HepG2 (cell line): Measurements from ENCODE around the gene CTDSP1. TPM values are rescaled to one million over a fixed set of nuclear protein-coding genes. Genes with fewer than 3 reads are reported as not detected.

Source experiments
- ATAD3A ChIP-seq: sonication (generic); formaldehyde crosslinking; IDR thresholded peaks from 2 replicates; pipeline ENCODE4 v1.4.0; 2020; ENCODE audit warnings: missing genetic modification reagents
- ATM ChIP-seq: fragments of 450-650 bp; IDR thresholded peaks from 2 replicates; pipeline ENCODE4 v1.7.1; 2017; ENCODE audit warnings: mild to moderate bottlenecking, borderline replicate concordance
- CAMTA2 ChIP-seq: sonication (generic); formaldehyde crosslinking; IDR thresholded peaks from 2 replicates; pipeline ENCODE4 v1.4.0; 2020; ENCODE audit warnings: mild to moderate bottlenecking, missing genetic modification reagents, borderline replicate concordance
- ETV6 ChIP-seq: sonication (generic); formaldehyde crosslinking; conservative IDR thresholded peaks from 2 replicates; pipeline ENCODE4 v1.4.0; 2020; ENCODE audit warnings: missing genetic modification reagents
- FOSL2 ChIP-seq: sonication (generic); formaldehyde crosslinking; IDR thresholded peaks from 2 replicates; pipeline ENCODE4 v1.4.0; 2020; ENCODE audit warnings: missing genetic modification reagents
- PATZ1 ChIP-seq: sonication (generic); formaldehyde crosslinking; IDR thresholded peaks from 2 replicates; pipeline ENCODE4 v1.4.0; 2020; ENCODE audit warnings: missing genetic modification reagents
- TBX3 ChIP-seq: fragments of 450-650 bp; IDR thresholded peaks from 2 replicates; pipeline ENCODE4 v1.6.1; 2017; ENCODE audit warnings: antibody characterized with exemption, mild to moderate bottlenecking, inconsistent platforms, borderline replicate concordance
- ZBTB25 ChIP-seq: IDR thresholded peaks from 2 replicates; pipeline ENCODE4 v1.6.1; 2018; ENCODE audit warnings: missing genetic modification reagents
- ZNF207 ChIP-seq: fragments of 450-650 bp; IDR thresholded peaks from 2 replicates; pipeline ENCODE4 v1.6.1; 2016; ENCODE audit warnings: antibody characterized with exemption, borderline replicate concordance
- ZNF607 ChIP-seq: sonication (generic); formaldehyde crosslinking; IDR thresholded peaks from 2 replicates; pipeline ENCODE4 v1.5.1; 2020; ENCODE audit warnings: missing genetic modification reagents, mild to moderate bottlenecking, borderline replicate concordance
- ZNF75D ChIP-seq: sonication (generic); formaldehyde crosslinking; IDR thresholded peaks from 2 replicates; pipeline ENCODE4 v1.8.1; 2023; ENCODE audit warnings: missing genetic modification reagents, mild to moderate bottlenecking, borderline replicate concordance
- polyA plus RNA-seq, 8 experiments: library from polyadenylated mRNA; depleted of rRNA in 3 of 8; stranded (reverse) in 7 of 8; unstranded in 1 of 8; fragments of >200 nt; fragmentation: Illumina TruSeq in 4 of 8; extraction: Trizol in 4 of 8; gene quantifications; 2 replicates each; pipeline versions ENCODE4 v1.2.1 to v1.2.3, GENCODE V29; 2011 to 2016; ENCODE audit warnings: low read depth in 4 of 8, missing spikeins in 1 of 8, mixed read lengths in 1 of 8; ENCODE audit not compliant: insufficient read depth in 1 of 8
- total RNA-seq, 5 experiments: library from RNA; depleted of rRNA; stranded (reverse); fragments of >200 nt; fragmentation: Illumina TruSeq; extraction: Trizol; gene quantifications; 2 replicates each; pipeline ENCODE4 v1.2.3, GENCODE V29; 2016; ENCODE audit warnings: low read depth in 1 of 5

The CTDSP1 gene
- total and polyA plus RNA-seq, 2 of the 13 experiments (the other 11 are each of a cell fraction or from before 2014, with no cell fraction given) = 91.0 to 268 TPM

- peak; percentile 68 for TF ChIP-seq PATZ1 (CRISPR knock-in tag)
- TF ChIP-seq ZNF607 = no peak; the same call in 1 of the 2 replicates
- TF ChIP-seq ZNF207 = no peak
- no peak for TF ChIP-seq ETV6 (CRISPR knock-in tag)
- TF ChIP-seq ZNF75D (CRISPR knock-in tag) = 0 out of 2 replicates have a peak, but pooled peaks have one; percentile 38
- no peak for TF ChIP-seq ATM
- no peak for TF ChIP-seq ZBTB25
- TF ChIP-seq ATAD3A (CRISPR knock-in tag) = no peak
- TF ChIP-seq CAMTA2 = no peak
- no peak for TF ChIP-seq FOSL2 (CRISPR knock-in tag)
- TF ChIP-seq TBX3 = no peak
Observed at GRCh38 chr2:218405746-218406208, 6.1 kb downstream of the CTDSP1 start (continued).
